PFSK-1 (cell line): ENCODE measurements around the gene CREM.

Source experiments
- SIN3A ChIP-seq: IDR thresholded peaks from 2 replicates; pipeline ENCODE4 v1.6.1; 2012; ENCODE audit warnings: mild to moderate bottlenecking, low read length, moderate library complexity, borderline replicate concordance; ENCODE audit not compliant: insufficient read depth
- TF ChIP-seq, protein P1 (sequence below), 2 experiments: IDR thresholded peaks; 2 replicates each; pipeline versions ENCODE4 v1.6.1 to v1.8.0; 2011 to 2012; ENCODE audit warnings: low read depth in 2 of 2, low read length in 2 of 2, control low read depth in 1 of 2, inconsistent platforms in 1 of 2, mild to moderate bottlenecking in 1 of 2, moderate library complexity in 1 of 2; ENCODE audit not compliant: insufficient read depth in 1 of 2

- TF ChIP-seq SIN3A, result no peak
- TF ChIP-seq, protein P1, sequence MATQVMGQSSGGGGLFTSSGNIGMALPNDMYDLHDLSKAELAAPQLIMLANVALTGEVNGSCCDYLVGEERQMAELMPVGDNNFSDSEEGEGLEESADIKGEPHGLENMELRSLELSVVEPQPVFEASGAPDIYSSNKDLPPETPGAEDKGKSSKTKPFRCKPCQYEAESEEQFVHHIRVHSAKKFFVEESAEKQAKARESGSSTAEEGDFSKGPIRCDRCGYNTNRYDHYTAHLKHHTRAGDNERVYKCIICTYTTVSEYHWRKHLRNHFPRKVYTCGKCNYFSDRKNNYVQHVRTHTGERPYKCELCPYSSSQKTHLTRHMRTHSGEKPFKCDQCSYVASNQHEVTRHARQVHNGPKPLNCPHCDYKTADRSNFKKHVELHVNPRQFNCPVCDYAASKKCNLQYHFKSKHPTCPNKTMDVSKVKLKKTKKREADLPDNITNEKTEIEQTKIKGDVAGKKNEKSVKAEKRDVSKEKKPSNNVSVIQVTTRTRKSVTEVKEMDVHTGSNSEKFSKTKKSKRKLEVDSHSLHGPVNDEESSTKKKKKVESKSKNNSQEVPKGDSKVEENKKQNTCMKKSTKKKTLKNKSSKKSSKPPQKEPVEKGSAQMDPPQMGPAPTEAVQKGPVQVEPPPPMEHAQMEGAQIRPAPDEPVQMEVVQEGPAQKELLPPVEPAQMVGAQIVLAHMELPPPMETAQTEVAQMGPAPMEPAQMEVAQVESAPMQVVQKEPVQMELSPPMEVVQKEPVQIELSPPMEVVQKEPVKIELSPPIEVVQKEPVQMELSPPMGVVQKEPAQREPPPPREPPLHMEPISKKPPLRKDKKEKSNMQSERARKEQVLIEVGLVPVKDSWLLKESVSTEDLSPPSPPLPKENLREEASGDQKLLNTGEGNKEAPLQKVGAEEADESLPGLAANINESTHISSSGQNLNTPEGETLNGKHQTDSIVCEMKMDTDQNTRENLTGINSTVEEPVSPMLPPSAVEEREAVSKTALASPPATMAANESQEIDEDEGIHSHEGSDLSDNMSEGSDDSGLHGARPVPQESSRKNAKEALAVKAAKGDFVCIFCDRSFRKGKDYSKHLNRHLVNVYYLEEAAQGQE (IDR thresholded peaks at IDR 0.05; ENCODE audit: insufficient read depth in 1 of 2, low read depth in 2 of 2, low read length in 2 of 2), result no peak
Measured at GRCh38 chr10:35130663-35131062, 4.0 kb downstream of the CREM start.
